Endothelial cell of umbilical vein (primary cell): ENCODE data around the gene OXNAD1. TPM values are rescaled to one million over a fixed set of nuclear protein-coding genes. Genes with fewer than 3 reads are reported as not detected.

Experiments
- BruUV-seq: library from RNA; stranded (reverse); fragments of 400-500 nt; replicated peaks from 2 replicates; lab custom pipeline; 2021; lab: Mats Ljungman, UMichigan
- CTCF ChIA-PET: fragments of 300-600, 350-600 bp; sonication (Branson Sonifier 250); formaldehyde crosslinking; loops from one replicate; lab custom pipeline; 2021; ENCODE audit warnings: antibody characterized with exemption, inconsistent platforms; lab: Charles Lee
- POLR2A ChIA-PET: fragments of 300-600, 350-600 bp; sonication (Branson Sonifier 250); formaldehyde crosslinking; loops from one replicate; lab custom pipeline; 2021; ENCODE audit warnings: antibody characterized with exemption, inconsistent platforms; lab: Charles Lee
- DNase-seq: peaks from one replicate; pipeline ENCODE4 v3.0.0-alpha.2; 2011; ENCODE audit warnings: low read depth, low spot score
- FAIRE-seq: peaks from 2 replicates; lab custom pipeline; 2011; peaks lifted over from hg19 to GRCh38; lab: Jason Lieb, UNC
- H2AFZ ChIP-seq: 2 replicates; pipeline ENCODE4 v1.6.0; 2012; ENCODE audit warnings: low read depth, low read length, control low read depth, inconsistent platforms
- H3K27ac ChIP-seq: 2 replicates; pipeline ENCODE4 v1.5.1; 2011; ENCODE audit warnings: low read depth, mild to moderate bottlenecking, control low read depth, low read length, moderate library complexity; ENCODE audit not compliant: insufficient read depth
- H3K27me3 ChIP-seq, 2 experiments: 2 replicates each; pipeline versions ENCODE4 v1.6.0 to v1.6.1; 2011; ENCODE audit warnings: low read length in 2 of 2, mixed read lengths in 1 of 2; ENCODE audit not compliant: control insufficient read depth in 2 of 2, insufficient read depth in 2 of 2
- H3K36me3 ChIP-seq, 2 experiments: 2 replicates in 1 of 2; 3 replicates in 1 of 2; pipeline ENCODE4 v1.5.1; 2011; ENCODE audit warnings: low read length in 2 of 2, mild to moderate bottlenecking in 1 of 2, moderate library complexity in 1 of 2; ENCODE audit not compliant: control insufficient read depth in 2 of 2, insufficient read depth in 2 of 2; ENCODE audit errors: extremely low read depth in 1 of 2
- H3K4me1 ChIP-seq: 3 replicates; pipeline ENCODE4 v1.5.1; 2011; ENCODE audit warnings: mild to moderate bottlenecking, low read length; ENCODE audit not compliant: control insufficient read depth, insufficient read depth; ENCODE audit errors: extremely low read depth
- H3K4me2 ChIP-seq: 2 replicates; pipeline ENCODE4 v1.6.1; 2011; ENCODE audit warnings: low read length, control low read depth, mixed read lengths; ENCODE audit not compliant: insufficient read depth
- H3K4me3 ChIP-seq, 3 experiments: fragments of 200-600 bp in 1 of 3; sonication (generic), shearing (Covaris generic) in 1 of 3; replicated peaks in 1 of 3; 2 replicates each; pipeline ENCODE4 v1.5.1; 2011 to 2016; ENCODE audit warnings: control low read depth in 3 of 3, low read length in 3 of 3, mild to moderate bottlenecking in 2 of 3, inconsistent platforms in 1 of 3, low read depth in 1 of 3, moderate library complexity in 1 of 3; ENCODE audit not compliant: insufficient read depth in 1 of 3
- H3K79me2 ChIP-seq: 2 replicates; pipeline ENCODE4 v1.6.0; 2012; ENCODE audit warnings: low read length, inconsistent platforms; ENCODE audit not compliant: control insufficient read depth, insufficient read depth
- H3K9ac ChIP-seq: replicated peaks from 2 replicates; pipeline ENCODE3; 2011; ENCODE audit warnings: low read length, control low read depth; ENCODE audit not compliant: insufficient read depth; ENCODE audit errors: extremely low read depth
- H3K9me1 ChIP-seq: replicated peaks from 3 replicates; pipeline ENCODE4 v1.6.0; 2011; ENCODE audit warnings: mild to moderate bottlenecking, low read length; ENCODE audit not compliant: control insufficient read depth, insufficient read depth; ENCODE audit errors: extremely low read depth
- H3K9me3 ChIP-seq: replicated peaks from 2 replicates; pipeline ENCODE4 v1.5.1; 2012; ENCODE audit warnings: low read length, inconsistent platforms; ENCODE audit not compliant: control insufficient read depth, insufficient read depth
- H4K20me1 ChIP-seq: replicated peaks from 2 replicates; pipeline ENCODE3; 2011; ENCODE audit warnings: mild to moderate bottlenecking, low read length; ENCODE audit not compliant: control insufficient read depth, insufficient read depth; ENCODE audit errors: extremely low read depth
- EZH2 ChIP-seq: IDR thresholded peaks from 2 replicates; pipeline ENCODE4 v1.6.1; 2012; ENCODE audit warnings: borderline replicate concordance, low read depth, mild to moderate bottlenecking, moderate library complexity, low read length, inconsistent platforms; ENCODE audit not compliant: severe bottlenecking
- FOS ChIP-seq: IDR thresholded peaks from 2 replicates; pipeline ENCODE4 v1.6.1; 2011; ENCODE audit warnings: mild to moderate bottlenecking, low read length, moderate library complexity, borderline replicate concordance; ENCODE audit not compliant: insufficient read depth
- GATA2 ChIP-seq: IDR thresholded peaks from 2 replicates; pipeline ENCODE4 v1.7.0; 2011; ENCODE audit warnings: low read depth, mild to moderate bottlenecking, moderate library complexity, mixed read lengths, low read length; ENCODE audit not compliant: insufficient read length, insufficient read depth
- JUN ChIP-seq: IDR thresholded peaks from 2 replicates; pipeline ENCODE4 v1.6.1; 2011; ENCODE audit warnings: borderline replicate concordance, low read depth; ENCODE audit not compliant: insufficient read length, insufficient read depth
- MAX ChIP-seq: IDR thresholded peaks from 2 replicates; pipeline ENCODE4 v1.6.1; 2011; ENCODE audit not compliant: insufficient read depth, insufficient read length
- MYC ChIP-seq: IDR thresholded peaks from one replicate; pipeline ENCODE4 v1.6.1; 2011; ENCODE audit warnings: mild to moderate bottlenecking, low read depth, low read length
- POLR2A ChIP-seq: IDR thresholded peaks from 2 replicates; pipeline ENCODE4 v1.6.1; 2012; ENCODE audit warnings: low read depth, mild to moderate bottlenecking, control low read depth, low read length
- POLR2AphosphoS5 ChIP-seq: IDR thresholded peaks from 2 replicates; pipeline ENCODE4 v1.6.1; 2012; ENCODE audit warnings: low read depth, mild to moderate bottlenecking, control low read depth, low read length, moderate library complexity; ENCODE audit not compliant: insufficient read depth
- dilution Hi-C: fragments of 300-500 bp; cut with MboI; formaldehyde crosslinking; loops from one replicate; pipeline ENCODE4 v1.15.0; 2019; ENCODE audit warnings: low sequenced_read_pairs; ENCODE audit not compliant: extremely low pct_ligation_motif_present
- intact Hi-C: fragments of 100-400 bp; cut with micrococcal nuclease; formaldehyde crosslinking; loops from one replicate; pipeline ENCODE4 v1.10.0; 2022
- polyA plus RNA-seq, 4 experiments: library from polyadenylated mRNA; depleted of rRNA in 3 of 4; stranded (reverse) in 3 of 4; unstranded in 1 of 4; fragments of >200 nt; gene quantifications; 2 replicates each; pipeline versions ENCODE4 v1.2.1 to v1.2.3, GENCODE V29; 2011 to 2012; ENCODE audit warnings: missing spikeins in 1 of 4
- total RNA-seq: library from RNA; stranded (reverse); gene quantifications from 2 replicates; pipeline ENCODE4 v1.2.3, GENCODE V29; 2021
- TF ChIP-seq, protein P1 (sequence below), 2 donors: IDR thresholded peaks; 1 replicate in 1 of 2; 2 replicates in 1 of 2; pipeline ENCODE4 v1.5.1; 2011; ENCODE audit warnings: low read length in 2 of 2, mild to moderate bottlenecking in 2 of 2, moderate library complexity in 2 of 2, control low read depth in 1 of 2, inconsistent platforms in 1 of 2, low read depth in 1 of 2; ENCODE audit not compliant: insufficient read depth in 1 of 2; ENCODE audit errors: extremely low read depth in 1 of 2

OXNAD1 gene
- total and polyA plus RNA-seq, 2 donors (not counting 3 experiments of a cell fraction or from before 2014, with no cell fraction given), result 5.5 to 9.7 TPM

GRCh38 chr3:16290827-16291196 is 25.8 kb downstream of the OXNAD1 start:
- intact Hi-C loops (loop anchor here (1.0 to 2.0 kb wide), 3 partner anchors 22 to 259 kb away; no protein-coding TSS in a partner anchor), dilution Hi-C loops (no loop called here)
- Histone ChIP-seq H3K36me3 (peaks cover 1 to 6% of the 10 kb centered on the region in 2 experiments), H3K9me3 (no peaks in the 10 kb centered on the region), H3K9me1 (no peaks in the 10 kb centered on the region), H3K4me3 (no peak overlapping the region), H3K9ac (no peak overlapping the region), H3K27ac (no peak overlapping the region), H2AFZ (no peak overlapping the region), H3K27me3 (no peaks in the 10 kb centered on the region), H4K20me1 (no peaks in the 10 kb centered on the region), H3K4me1 (peaks cover 2% of the 10 kb centered on the region), H3K4me2 (no peak overlapping the region), H3K79me2 (no peaks in the 10 kb centered on the region)
- TF ChIP-seq, protein P1, sequence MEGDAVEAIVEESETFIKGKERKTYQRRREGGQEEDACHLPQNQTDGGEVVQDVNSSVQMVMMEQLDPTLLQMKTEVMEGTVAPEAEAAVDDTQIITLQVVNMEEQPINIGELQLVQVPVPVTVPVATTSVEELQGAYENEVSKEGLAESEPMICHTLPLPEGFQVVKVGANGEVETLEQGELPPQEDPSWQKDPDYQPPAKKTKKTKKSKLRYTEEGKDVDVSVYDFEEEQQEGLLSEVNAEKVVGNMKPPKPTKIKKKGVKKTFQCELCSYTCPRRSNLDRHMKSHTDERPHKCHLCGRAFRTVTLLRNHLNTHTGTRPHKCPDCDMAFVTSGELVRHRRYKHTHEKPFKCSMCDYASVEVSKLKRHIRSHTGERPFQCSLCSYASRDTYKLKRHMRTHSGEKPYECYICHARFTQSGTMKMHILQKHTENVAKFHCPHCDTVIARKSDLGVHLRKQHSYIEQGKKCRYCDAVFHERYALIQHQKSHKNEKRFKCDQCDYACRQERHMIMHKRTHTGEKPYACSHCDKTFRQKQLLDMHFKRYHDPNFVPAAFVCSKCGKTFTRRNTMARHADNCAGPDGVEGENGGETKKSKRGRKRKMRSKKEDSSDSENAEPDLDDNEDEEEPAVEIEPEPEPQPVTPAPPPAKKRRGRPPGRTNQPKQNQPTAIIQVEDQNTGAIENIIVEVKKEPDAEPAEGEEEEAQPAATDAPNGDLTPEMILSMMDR (IDR thresholded peaks at IDR 0.05; ENCODE audit: extremely low read depth in 1 of 2, insufficient read depth in 1 of 2, low read depth in 1 of 2, low read length in 2 of 2), result no peak
- TF ChIP-seq MYC, result no peak
- no peak for TF ChIP-seq POLR2A
- TF ChIP-seq POLR2AphosphoS5, result no peak
- no peak for TF ChIP-seq FOS
- no peak for TF ChIP-seq MAX
- TF ChIP-seq JUN, result no peak
- no peak for TF ChIP-seq GATA2
- TF ChIP-seq EZH2, result no peak
- POLR2A ChIA-PET, result no interaction called here
- CTCF ChIA-PET, result interaction anchor here (0.6 to 4.6 kb wide), 71 partner anchors 10 to 1550 kb away, joined by 3 to 197 read pairs (median 5); partner anchors contain the start of genes DPH3 and OXNAD1
- DNase-seq, result no peak
- FAIRE-seq, result no peak
- BruUV-seq, result no TSS peak
